GM12801 (cell line): Measurements from ENCODE around the gene ALDH3B1.

ENCODE experiments used
- TF ChIP-seq, protein P1 (sequence below): IDR thresholded peaks from one replicate; pipeline ENCODE4 v1.5.1; 2011; ENCODE audit warnings: control low read depth; ENCODE audit not compliant: insufficient read length; ENCODE audit errors: extremely low read depth

The ALDH3B1 gene

GRCh38 chr11:68038226-68038717 is 28.1 kb downstream of the ALDH3B1 start:
- TF ChIP-seq, protein P1, sequence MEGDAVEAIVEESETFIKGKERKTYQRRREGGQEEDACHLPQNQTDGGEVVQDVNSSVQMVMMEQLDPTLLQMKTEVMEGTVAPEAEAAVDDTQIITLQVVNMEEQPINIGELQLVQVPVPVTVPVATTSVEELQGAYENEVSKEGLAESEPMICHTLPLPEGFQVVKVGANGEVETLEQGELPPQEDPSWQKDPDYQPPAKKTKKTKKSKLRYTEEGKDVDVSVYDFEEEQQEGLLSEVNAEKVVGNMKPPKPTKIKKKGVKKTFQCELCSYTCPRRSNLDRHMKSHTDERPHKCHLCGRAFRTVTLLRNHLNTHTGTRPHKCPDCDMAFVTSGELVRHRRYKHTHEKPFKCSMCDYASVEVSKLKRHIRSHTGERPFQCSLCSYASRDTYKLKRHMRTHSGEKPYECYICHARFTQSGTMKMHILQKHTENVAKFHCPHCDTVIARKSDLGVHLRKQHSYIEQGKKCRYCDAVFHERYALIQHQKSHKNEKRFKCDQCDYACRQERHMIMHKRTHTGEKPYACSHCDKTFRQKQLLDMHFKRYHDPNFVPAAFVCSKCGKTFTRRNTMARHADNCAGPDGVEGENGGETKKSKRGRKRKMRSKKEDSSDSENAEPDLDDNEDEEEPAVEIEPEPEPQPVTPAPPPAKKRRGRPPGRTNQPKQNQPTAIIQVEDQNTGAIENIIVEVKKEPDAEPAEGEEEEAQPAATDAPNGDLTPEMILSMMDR: no peak

DNA sequence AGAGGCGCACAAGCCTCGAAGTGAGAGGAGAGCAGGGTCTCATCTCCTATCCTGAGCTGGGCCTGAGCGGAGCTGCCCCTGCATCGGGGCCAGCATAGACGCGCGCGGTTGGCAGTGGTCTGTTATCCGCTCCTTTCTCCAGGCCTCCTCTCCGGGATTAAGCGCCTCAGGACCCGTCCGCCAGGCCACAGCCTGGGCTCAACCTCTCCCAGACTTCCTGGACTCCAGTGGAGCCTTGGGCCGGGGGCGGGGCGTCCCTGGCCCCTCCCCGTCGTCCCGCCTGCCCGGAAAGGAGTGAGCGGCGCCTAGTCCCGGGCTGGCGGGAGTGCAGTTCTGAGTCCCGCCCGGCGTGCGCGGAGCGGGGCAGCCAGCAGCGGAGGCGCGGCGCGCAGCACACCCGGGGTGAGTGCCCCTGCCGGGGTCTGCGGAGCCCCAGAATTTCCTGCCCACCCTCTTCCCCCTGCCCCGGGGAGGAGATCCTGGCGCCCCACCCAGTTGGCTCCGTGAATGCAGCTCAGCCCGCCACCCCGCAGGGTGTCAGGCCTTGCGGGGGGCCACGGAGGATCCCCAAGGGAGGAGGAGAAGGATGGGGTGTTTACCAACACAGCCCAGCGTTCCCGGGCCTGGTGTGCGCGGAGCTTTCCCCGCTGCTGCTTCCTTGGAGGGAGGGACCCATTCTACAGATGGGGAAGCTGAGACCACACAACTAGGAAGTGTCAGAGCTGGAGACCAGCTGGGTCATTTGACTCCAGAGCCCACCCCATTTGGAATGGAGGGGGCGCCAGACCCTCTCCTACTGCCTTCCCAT is 28.8 kb downstream of the ALDH3B1 start, which contains the start of gene TCIRG1:
TCIRG1 (plus strand) TSS at position 308 of the 808 bp plus-strand sequence. CDS start 2,247 bp downstream, outside the sequence.
- TF ChIP-seq, protein P1: no peak

DNA sequence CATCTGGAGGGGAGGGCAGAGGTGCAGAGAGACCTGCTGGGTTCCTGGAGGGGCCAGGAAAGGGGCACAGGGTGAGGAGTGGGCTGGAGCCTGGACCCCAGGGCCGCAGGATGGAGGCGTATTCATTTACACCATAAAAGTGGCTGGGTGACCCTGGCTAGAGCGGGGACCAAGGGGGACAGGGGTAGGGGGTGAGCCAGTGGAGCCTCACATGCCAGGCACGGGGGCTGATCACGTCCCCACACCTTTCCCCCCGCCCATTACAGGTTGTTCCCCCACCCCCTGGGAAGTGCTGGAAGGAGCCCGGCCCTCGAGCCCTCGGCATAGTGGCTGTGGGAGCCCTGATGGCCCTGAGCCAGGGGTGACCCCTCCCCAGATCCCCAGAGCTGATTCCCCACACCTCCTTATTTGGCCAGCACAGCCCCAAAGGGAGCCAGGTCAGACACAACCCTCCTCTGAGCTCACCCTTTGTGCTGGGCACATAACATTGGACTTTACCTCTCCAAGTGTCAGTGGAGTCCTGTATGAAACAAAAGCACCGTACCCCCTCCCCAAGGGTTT is 29.5 kb downstream of the ALDH3B1 start:
- TF ChIP-seq, protein P1: no peak

GRCh38 chr11:68040101-68040956 is 30.2 kb downstream of the ALDH3B1 start:
- TF ChIP-seq, protein P1: no peak

- TF ChIP-seq, protein P1: no peak
These were observed 30.9 kb downstream of the ALDH3B1 start for GRCh38 chr11:68040957-68041591.

DNA sequence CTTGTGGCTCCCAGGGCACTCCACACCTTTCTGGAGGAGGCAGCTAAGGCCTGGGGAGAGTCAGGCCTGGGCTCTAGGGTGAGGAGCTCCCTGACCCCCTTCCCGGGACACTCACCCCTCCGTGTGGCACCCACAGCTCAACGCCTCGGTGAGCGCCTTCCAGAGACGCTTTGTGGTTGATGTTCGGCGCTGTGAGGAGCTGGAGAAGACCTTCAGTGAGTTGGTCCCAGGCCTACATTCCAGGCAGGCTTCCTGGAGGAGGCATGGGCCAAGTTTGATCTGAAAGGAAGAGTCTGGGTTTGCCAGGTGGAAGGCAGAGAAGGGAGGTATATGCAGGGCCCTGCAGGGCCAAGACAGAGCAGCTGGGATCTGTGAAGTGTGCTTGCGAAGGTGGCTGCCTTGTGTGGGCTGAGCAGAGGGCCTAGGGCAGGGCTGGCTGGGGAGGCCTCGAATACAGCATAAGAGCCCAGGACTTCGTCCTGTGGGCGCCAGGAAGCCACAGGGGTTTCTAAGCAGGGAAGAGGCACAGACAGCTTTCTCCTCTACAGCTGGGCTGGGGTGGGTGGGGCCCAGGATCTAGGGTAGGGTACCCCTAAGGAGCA is 31.6 kb downstream of the ALDH3B1 start:
- TF ChIP-seq, protein P1: no peak
